ENCODE data around the gene MYLK3.
A peak's percentile ranks its signal among the peaks of the same experiment; 100 is the strongest.
"Not testable (repeated sequence)": the region's sequence is repeated elsewhere in the genome, so short reads cannot be mapped to it uniquely, and the experiment has no call there.

MYLK3 gene

GRCh38 chr16:46688654-46689364 lies 59.3 kb downstream of the MYLK3 start, which contains the start of gene VPS35:
Gene VPS35 (minus strand): TSS chr16:46689178. CDS start chr16:46689133, 45 bp downstream.
- peak; percentile 87 for DNase-seq

- no peak for DNase-seq
These were observed 60.0 kb downstream of the MYLK3 start for GRCh38 chr16:46688101-46688653.

GRCh38 chr16:46687486-46687885 lies 60.7 kb downstream of the MYLK3 start:
- no peak for DNase-seq

GRCh38 chr16:46686815-46687473 lies 61.2 kb downstream of the MYLK3 start:
- no peak for DNase-seq

- DNase-seq = not testable (repeated sequence)
These were observed 66.3 kb downstream of the MYLK3 start for GRCh38 chr16:46681867-46682266.

- not testable (repeated sequence) for DNase-seq
These were observed 70.2 kb downstream of the MYLK3 start for GRCh38 chr16:46677943-46678342.

- DNase-seq = no peak
These were observed 74.7 kb downstream of the MYLK3 start for GRCh38 chr16:46673320-46674013.

GRCh38 chr16:46662123-46662522 lies 86.0 kb downstream of the MYLK3 start:
- DNase-seq = no peak

- no peak for DNase-seq
These were observed 89.2 kb downstream of the MYLK3 start for GRCh38 chr16:46658925-46659324.
